ENCODE data around the gene CDC42BPB.
"Not testable (repeated sequence)": the region's sequence is repeated elsewhere in the genome, so short reads cannot be mapped to it uniquely, and the experiment has no call there.

The CDC42BPB gene

DNA sequence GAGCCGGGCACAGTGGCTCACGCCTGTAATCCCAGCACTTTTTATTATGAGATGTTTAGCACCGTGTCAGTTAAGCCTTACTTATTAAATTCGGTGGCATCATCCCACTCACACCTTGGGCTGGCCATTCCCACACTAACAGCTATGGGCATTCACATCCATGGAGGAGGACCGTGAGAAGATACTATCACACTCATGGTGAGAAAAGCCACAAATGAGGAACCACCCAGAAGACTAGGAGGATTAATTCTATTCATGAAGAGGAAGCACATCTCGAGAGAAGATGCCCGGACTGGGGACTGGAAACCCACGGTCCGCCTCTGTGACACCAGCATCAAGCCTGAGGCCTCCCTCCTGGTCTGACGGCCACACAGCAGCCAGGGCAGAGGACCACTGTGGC is 4.9 kb downstream of the CDC42BPB start:
- no peak for DNase-seq (ENCODE audit: low read depth)

DNA sequence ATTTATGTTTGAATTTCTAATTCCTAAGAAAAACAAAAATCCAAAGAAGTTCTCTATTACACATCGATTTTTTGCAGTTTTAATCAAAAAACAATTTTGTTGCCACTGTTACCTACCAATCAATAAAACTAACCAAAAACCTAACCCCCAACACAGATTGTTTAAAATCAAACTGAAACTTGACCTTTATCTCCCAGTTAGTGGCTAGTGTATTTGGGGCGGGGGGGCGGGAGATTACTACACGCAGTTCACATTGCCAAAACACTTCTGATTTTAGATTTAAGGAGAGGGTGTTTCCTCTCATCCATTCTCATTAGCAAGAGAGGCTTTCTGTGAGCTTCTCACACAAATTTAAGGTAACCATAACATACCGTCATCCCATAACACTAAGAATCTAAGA is 6.4 kb downstream of the CDC42BPB start:
- no peak for DNase-seq (ENCODE audit: low read depth)

DNA sequence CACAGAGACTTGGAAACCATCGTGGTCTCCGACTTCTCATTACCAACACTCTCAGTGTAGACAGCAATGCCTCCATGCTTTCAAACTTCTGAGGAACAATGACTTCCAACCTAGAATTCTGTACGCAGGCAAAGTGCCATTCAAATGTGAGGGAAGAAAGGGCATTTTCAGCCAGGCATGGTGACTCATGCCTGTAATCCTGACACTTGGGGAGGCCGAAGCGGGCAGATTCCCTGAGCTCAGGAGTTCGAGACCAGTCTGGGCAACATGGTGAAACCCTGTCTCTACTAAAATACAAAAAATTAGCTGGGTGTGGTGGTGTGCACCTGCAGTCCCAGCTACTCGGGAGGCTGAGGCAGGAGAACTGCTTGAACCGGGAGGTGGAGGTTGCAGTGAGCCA is 9.9 kb downstream of the CDC42BPB start:
- not testable (repeated sequence) for DNase-seq (ENCODE audit: low read depth)

DNA sequence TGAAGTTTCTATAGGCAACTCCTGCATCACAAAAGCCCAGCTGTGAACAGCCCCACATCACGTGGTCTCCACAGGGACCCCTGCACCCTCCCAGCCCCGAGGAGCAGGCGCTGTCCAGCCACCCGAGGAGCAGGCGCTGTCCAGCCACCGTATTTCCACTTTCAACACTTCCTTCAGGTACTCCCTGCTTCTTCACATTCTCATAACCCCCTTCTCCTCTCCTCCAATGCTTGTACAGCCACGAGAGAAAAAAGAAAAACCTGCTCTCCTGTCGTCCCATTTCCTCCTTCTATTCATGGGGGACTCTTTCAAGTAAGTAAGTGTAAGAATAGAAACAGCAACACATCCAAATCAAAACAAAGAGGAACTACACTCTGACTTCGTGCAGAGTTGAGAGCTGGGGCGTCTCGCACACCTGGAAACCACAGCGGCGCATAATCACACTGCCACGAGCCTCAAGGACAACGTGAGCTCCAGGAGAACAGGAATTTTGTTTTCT is 11.9 kb downstream of the CDC42BPB start:
- no peak for DNase-seq (ENCODE audit: low read depth)

DNA sequence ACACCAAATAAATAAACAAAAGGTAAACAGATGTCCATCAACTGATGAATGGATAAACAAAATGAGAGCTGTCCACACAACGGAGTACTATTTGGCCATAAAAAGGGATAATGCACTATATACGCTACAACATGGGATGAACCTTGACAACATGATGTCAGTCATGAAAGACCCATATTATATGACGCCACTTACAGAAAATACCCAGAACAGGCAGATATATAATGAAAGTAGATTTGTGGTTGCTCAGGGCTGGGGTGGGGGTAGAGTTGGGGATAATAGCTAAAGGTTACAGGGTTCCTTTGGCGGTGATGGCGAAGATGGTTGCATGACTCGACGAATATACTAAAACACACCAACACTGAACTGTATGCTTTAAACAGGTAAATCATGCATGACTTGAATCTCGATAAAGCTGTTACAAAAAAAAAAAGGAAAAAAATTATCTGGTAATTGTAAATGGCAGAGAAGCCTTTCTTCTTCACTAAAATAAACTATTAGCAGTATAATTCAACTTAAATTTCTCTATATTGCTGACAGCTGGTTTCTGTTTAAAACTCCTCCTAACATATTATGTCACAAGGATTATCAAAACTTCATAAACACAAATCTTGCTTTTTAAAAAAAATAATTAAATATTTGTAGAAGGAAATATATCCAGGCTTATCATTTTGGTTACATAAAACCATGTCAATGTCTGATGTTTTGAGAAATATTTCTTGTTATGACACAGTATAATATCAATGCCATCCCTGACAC is 13.9 kb downstream of the CDC42BPB start:
- DNase-seq (ENCODE audit: low read depth): no peak

DNA sequence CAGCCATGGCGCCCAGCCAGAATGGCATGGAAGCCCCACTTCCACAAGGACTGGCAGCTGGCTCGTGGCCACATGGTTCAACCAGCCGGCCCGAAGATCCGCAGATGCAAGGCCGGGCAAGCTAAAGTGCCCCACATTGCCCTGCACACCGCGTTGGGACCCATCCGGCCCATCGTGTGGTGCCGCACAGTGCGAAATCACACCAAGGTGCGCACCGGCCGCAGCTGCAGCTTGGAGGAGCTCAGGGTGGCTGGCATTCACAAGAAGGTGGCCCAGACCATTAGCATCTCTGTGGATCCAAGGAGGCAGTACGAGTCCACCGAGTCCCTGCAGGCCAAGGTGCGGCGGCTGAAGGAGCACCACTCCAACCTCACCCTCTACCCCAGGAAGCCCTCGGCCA is 15.9 kb downstream of the CDC42BPB start:
- no peak for DNase-seq (ENCODE audit: low read depth)

DNA sequence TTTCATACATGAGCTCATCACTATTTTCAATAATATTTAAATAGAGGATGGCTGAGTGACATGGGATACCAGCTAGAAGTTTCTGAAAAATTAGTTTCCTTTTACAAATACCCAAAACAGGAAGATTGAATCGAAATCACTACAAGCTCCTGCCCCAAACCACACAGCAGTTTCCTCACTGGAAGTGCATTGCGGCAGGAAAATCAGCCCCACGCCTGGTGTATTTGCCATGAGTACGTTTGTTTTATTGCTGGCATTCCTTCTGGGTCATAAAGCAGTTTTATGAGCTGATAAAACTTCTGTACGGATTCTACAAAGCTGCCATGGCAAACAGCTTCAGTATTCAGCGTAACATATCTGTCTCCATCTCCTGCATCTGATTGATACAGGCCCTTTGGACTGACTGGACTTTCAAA is 23.7 kb downstream of the CDC42BPB start:
- no peak for DNase-seq (ENCODE audit: low read depth)

DNA sequence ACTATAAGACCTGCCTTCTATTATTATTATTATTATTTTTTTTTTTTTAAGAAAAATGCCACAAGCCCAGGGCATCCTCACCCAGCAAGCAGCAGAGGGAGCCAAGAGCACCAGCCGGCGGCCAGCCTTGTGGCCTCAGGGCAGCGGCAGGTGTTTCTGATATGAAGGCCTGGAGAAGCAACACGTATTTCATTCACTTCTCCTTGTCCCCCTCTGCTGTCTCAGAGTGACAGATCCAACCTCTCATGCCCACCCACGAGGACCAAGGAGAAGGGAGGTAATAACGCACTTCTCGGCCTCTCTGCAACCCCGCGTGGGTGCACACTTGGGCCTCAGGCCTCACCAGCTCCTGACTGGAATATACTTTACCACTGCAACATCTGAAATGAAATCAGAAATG is 25.4 kb downstream of the CDC42BPB start:
- no peak for DNase-seq (ENCODE audit: low read depth)

DNA sequence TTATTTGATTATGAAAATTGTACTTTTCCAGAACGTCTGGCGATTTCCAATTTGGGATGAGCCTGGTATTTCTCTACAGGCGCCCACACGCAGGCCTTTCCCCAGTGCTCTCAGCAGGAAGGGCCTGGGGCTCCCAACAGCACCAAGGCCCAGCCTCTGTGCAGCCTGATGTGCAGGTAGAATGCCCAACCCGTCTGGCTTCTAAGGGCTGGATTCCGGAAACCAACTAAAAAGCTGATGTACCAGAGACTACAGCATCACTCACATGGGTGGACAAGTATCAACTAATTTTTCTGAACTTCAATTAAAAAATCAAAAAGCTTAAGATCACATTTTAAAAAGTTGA is 25.8 kb downstream of the CDC42BPB start:
- no peak for DNase-seq (ENCODE audit: low read depth)

DNA sequence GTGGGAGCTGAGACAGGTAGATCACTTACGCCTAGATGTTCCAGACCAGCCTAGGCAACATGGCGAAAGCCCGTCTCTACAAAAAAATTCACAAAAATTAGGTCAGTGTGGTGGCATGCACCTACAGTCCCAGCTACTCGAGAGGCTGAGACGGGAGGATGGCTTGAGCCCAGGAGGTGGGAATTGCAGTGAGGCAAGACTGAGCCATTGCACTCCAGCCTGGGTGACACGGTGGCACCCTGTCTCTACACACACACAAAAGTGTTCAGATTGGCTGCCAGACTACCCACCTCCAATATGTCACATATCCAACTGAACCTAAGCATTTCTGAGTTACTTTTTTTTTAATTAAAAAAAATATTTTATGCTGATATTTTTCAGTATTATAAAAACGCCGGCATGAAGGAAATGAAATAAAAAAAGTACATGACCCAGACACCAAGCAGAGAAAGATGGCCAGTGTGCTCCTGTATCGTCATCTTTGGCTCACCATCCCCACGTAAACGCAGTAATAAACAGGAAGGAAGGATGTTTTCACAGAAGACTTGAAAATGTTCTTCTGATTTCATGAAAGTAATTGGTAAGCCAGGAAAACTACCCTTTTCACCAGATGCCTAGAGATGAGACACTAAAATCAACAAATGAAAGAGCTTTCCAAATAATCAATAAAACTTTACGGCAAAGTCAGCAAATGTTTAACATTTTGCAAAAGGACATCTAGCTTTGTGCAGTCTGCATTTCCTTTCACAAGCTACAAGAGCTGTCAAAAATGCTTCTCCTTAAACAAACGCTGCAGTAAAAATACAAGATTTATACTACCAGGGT is 26.4 kb downstream of the CDC42BPB start:
- no peak for DNase-seq (ENCODE audit: low read depth)

DNA sequence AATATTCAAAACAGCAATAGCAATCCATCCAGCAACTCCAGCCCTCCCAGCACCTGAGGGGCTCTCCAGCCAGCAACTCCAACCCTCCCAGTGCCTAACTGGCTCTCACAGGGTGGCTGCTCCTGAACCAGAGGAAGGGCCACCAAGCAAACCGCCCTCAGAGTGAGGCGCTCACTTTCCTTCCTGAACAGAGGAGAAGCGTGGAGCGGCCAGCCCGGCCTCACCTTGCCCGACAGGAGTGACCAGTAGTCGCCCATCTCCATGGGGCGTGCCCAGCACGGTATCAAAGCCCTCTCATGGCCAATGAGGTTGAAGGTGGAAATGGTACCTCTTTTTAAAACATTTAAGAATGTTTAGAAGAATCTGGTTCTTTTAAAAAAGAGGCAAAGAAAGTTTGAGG is 27.4 kb downstream of the CDC42BPB start:
- no peak for DNase-seq (ENCODE audit: low read depth)

DNA sequence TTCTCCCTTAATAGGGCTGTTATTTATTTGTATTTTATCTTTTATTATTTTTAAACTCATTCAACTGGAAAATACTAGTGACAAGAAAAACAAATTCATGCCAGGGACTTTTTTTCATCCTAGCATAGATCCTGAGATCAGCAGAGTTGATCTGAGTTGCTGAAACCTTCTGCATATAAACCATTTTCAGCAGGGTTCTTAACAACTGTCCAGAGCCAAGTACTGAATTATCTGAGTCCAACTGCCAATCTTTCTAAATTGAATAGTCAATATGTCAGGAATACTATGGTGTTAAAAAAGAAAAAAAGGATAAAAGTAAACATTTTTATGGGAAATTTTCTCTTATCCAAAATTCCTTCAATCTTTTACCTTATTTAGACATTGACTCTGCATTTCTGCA is 28.6 kb downstream of the CDC42BPB start:
- no peak for DNase-seq (ENCODE audit: low read depth)

DNA sequence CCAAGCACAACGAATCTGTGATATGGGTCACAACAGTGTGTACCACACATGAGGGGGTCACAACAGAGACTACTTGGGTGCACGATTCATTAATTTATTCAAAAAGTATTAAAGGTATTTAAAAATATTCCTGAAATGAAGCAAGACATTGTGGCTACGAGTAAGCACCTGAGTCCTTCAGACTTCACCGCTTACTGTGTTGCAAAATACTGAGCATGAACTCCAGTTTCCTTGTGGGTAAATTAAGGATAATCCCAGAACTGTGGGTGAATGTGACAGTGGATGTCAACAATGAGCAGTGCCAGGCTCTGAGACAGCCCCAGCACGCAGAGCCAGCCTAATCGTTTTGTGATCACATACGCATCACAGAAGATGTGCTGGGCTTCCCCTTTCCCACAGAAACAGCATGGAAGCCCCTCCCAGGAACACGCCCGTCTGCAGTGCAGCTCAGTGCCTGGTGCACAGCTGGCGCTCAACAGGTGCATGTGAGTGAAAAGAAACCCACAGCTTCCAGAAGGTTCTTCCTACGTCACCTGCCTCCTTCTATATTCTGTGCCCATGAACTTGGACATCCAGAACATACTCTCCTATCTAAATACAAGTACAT is 29.1 kb downstream of the CDC42BPB start:
- DNase-seq (ENCODE audit: low read depth): no peak

DNA sequence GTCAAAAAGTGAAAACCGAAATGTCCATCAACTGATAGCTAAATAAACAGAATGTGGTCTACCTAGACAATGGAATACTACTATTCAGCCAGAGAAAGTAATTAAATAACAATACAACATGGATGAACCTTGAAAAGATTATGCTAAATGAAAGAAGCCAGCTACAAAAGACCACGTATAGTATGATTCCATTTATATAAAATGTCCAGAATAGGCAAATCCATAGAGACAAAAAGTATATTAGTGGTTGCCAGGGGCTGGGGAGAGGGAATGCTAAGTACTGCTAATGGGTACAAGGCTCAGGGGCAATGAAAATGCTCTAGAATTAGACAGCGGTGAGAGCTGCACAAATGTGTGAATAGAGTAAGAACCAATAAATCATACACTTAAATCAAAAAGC is 29.9 kb downstream of the CDC42BPB start:
- no peak for DNase-seq (ENCODE audit: low read depth)

DNA sequence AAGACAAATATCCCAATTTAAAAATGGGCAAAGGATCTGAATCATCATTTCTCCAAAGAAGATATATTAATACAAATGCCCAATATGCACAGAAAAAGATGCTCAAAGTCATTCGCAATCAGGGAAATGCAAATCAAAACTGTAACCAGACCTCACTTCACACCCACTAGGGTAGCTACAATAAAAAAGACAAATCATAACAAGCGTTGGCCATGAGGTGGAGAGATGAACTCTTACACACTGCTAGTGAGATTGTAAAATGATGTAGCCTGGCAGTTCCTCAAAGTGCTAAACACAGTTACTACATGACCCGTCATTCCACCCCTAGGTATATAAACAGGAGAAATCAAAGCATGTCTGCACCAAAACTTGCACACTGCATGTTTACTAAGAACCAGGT is 30.4 kb downstream of the CDC42BPB start:
- DNase-seq (ENCODE audit: low read depth): no peak

DNA sequence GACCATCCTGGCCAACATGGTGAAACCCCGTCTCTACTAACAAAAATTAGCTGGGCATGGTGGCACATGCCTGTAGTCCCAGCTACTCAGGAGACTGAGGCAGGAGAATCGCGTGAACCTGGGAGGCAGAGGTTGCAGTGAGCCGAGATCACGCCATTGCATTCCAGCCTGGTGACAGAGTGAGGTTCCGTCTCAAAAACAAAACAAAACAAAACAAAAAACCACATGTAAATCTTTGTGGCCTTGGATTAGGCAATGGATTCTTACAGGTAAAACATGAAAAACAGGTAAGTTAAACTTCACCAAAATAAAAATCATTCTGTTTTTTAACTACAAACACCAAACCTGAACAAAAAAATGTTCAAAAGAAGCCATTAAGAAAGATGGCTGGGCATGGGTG is 31.2 kb downstream of the CDC42BPB start:
- not testable (repeated sequence) for DNase-seq (ENCODE audit: low read depth)

DNA sequence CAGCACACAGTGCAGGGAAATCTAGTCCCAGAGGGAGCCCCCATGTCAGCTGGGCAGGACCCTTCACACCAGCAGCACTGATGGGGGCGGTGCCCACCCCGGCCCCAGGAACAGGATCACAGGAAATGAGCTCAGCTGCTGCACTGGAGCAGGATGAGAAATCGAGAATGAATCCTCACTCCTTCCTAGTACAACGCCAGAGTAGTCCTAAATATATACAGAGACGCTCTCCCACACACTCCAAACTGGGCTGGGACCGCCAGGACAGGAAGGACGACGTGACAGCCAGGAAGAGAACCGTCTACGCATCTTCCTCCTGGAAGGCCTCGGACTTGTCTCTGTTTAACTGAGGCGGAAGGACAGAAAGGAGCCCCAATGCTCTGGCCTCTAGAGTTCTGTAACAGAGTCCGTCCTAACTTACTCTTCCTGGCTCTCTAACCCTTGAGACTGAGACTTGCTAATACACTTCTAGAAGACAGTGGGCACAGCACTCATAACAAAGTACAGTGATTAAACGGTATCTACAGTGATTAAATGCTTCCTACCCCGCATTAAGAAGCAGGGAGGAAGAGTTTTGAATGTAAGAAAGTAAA is 33.4 kb downstream of the CDC42BPB start:
- no peak for DNase-seq (ENCODE audit: low read depth)

DNA sequence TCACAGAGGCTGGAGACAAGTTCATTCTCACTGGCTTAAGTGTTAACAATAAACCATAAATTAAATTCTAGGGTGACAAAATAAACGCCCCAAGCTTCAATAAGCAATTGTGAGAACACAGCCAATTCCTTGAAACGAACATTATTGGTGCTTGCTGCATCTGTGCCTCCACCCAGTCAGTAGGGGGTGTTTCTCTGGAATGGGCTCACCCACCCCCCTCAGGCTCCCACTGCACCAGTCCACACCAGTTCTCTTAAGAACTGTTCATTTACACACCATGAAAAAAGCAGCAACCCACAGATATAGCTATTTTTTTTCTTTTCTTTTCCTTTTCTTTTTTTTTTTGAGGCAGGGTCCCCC is 34.7 kb downstream of the CDC42BPB start:
- no peak for DNase-seq (ENCODE audit: low read depth)

DNA sequence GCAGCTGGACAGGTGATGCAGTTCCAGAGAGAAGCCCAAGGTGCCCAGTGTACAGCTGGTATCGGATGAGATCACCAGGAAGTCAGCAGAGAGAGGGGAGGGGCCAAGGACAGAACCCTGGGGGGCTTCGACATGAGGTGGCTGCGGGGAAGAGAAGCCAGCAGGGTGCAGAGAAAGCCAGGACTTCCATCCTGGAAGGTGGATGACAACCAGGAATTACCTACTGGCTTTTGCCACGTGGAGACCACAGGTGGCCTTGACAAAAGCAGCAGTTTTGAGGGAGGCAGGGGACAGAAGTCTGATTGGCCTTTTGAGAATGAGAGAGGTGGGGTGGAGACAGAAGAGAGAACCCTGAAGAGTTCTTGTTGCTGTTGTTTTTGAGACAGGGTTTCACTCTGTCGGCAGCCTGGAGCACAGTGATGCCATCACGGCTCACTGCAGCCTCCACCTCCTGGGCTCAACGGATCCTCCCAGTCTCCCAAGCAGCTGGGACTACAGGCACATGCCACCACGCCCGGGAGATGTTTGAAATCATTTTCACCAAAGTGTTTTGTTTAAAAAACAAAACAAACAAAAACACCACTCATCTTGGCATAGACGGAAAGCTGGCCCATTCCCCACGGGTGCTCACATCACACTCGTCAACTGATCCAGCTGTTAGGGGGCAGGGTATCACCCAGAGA is 35.2 kb downstream of the CDC42BPB start:
- no peak for DNase-seq (ENCODE audit: low read depth)

DNA sequence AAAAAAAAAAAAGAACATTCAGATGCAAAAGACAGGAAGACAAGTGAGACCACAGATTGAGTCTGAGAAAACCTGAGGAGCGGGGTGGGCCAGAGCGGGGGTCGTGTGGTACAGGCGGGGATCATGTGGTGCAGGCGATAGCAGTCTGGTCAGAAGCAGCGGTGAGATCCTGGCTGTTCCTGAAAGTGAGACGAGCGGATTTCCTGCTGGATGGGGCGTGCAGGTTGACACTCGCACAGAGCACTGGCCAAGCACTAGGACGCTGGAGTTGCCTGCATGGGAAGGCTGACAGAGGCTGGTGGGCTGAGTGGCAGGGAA is 35.7 kb downstream of the CDC42BPB start:
- no peak for DNase-seq (ENCODE audit: low read depth)

DNA sequence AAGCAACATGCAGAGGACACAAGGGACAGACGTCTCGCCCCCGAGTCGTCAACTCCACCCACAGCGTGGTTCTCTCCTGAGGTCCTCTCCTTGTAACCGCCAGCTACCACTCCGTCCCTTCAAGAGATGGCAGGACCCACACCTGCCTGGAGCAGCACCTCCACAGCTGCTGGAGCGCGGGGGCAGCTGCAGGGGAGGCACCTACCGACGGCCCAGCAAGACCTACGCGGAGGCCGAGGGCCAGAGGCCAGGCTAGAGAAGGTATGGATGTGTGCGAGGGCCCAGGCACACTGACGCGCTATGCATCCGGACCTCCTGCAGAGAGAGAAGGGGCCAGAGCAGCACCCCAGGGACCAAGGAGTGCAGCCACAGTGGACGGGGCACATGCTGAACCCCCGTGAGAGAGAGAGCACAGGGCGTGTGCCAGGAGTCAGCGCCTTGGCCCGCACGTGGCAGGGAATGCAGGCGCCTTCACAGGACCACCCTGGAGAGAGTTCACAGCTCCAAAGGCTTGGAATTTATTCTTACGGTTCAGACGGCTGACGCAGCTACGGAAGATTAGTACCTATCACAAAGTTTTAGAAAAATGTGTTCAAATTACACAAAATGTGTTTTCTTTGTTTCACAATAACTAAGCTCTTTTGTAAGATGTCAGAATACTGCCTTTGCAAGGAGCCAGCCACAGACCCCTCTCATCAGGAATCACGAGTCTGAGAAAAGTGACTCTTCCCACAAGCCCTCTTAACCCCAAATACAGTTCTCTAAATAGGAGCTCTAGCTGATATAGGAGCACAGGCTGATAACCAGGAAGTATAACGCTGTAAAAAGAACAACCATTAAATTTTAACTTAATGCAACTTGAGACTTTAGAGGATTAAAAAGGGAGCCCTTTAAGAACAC is 36.8 kb downstream of the CDC42BPB start:
- no peak for DNase-seq (ENCODE audit: low read depth)

Measured in activated T-cell treated with anti-CD3 and anti-CD28 coated beads for 48 hours (primary cell).